BE2C (cell line): ENCODE results near the gene THADA.

Experiments
- DNase-seq: peaks from one replicate; pipeline ENCODE4 v3.0.0-alpha.2; 2020
- H3K27me3 ChIP-seq: fragments of 250-450 bp; sonication (Bioruptor Pico); 2 replicates; pipeline ENCODE4 v1.5.1; 2020; ENCODE audit warnings: mild to moderate bottlenecking
- H3K36me3 ChIP-seq: fragments of 250-450 bp; sonication (Bioruptor Pico); 2 replicates; pipeline ENCODE4 v1.5.1; 2020; ENCODE audit warnings: mild to moderate bottlenecking
- H3K4me1 ChIP-seq: fragments of 250-450 bp; sonication (Bioruptor Pico); 2 replicates; pipeline ENCODE4 v1.5.1; 2020
- H3K4me3 ChIP-seq: 2 replicates; pipeline ENCODE4 v1.5.1; 2011; ENCODE audit warnings: low read depth, low read length
- H3K9me3 ChIP-seq: fragments of 250-450 bp; sonication (Bioruptor Pico); 2 replicates; pipeline ENCODE4 v1.5.1; 2020
- TF ChIP-seq, protein P1 (sequence below): IDR thresholded peaks from 2 replicates; pipeline ENCODE4 v1.5.1; 2012; ENCODE audit warnings: mild to moderate bottlenecking, low read depth, low read length

Gene THADA

DNA sequence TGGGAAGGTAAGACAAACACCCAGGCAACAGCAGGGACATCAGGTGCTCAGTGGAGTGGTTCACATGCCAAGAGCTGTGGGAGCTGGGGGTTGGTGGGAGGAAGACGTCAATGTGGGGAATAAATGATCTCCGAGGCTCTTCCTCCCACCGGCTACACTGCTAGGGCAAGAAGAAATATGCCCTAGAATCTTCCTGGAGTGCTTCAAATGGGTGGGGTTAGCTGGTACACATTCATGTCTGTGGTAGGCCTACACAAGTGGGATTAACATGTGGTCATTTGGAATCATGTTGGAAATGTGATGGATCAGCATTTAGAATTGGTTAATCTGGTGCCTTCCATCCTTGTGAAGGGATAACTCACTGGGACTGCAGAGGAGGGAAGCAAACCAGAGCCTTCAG lies 357.0 kb downstream of the THADA start:
- Histone ChIP-seq H3K9me3 (no peaks in the 10 kb centered on the region), H3K4me3 (no peak overlapping the region), H3K27me3 (no peaks in the 10 kb centered on the region), H3K36me3 (no peaks in the 10 kb centered on the region; the same call in 1 of the 2 replicates), H3K4me1 (no peaks in the 10 kb centered on the region)
- TF ChIP-seq, protein P1, sequence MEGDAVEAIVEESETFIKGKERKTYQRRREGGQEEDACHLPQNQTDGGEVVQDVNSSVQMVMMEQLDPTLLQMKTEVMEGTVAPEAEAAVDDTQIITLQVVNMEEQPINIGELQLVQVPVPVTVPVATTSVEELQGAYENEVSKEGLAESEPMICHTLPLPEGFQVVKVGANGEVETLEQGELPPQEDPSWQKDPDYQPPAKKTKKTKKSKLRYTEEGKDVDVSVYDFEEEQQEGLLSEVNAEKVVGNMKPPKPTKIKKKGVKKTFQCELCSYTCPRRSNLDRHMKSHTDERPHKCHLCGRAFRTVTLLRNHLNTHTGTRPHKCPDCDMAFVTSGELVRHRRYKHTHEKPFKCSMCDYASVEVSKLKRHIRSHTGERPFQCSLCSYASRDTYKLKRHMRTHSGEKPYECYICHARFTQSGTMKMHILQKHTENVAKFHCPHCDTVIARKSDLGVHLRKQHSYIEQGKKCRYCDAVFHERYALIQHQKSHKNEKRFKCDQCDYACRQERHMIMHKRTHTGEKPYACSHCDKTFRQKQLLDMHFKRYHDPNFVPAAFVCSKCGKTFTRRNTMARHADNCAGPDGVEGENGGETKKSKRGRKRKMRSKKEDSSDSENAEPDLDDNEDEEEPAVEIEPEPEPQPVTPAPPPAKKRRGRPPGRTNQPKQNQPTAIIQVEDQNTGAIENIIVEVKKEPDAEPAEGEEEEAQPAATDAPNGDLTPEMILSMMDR, result no peak
- no peak for DNase-seq

- TF ChIP-seq, protein P1, result no peak
- no peak for DNase-seq
These were observed 357.7 kb downstream of the THADA start for GRCh38 chr2:43238176-43238575.

GRCh38 chr2:43233218-43234212 lies 362.3 kb downstream of the THADA start:
- H3K36me3 ChIP-seq, result peaks cover 5% of the 10 kb centered on the region
- no peak for DNase-seq
- H3K4me1 ChIP-seq, result no peaks in the 10 kb centered on the region; the same call in 1 of the 2 replicates
- H3K27me3 ChIP-seq, result no peaks in the 10 kb centered on the region
- H3K4me3 ChIP-seq, result no peak overlapping the region
- H3K9me3 ChIP-seq, result no peaks in the 10 kb centered on the region
- TF ChIP-seq, protein P1, result no peak

More at GRCh38 chr2:43238176-43238575, 357.7 kb downstream of the THADA start:
- Histone ChIP-seq H3K9me3 (no peaks in the 10 kb centered on the region), H3K27me3 (no peaks in the 10 kb centered on the region), H3K4me1 (no peaks in the 10 kb centered on the region), H3K36me3 (no peaks in the 10 kb centered on the region; the same call in 1 of the 2 replicates), H3K4me3 (no peak overlapping the region)

- H3K36me3 ChIP-seq, result peaks cover 5% of the 10 kb centered on the region
- H3K27me3 ChIP-seq, result no peaks in the 10 kb centered on the region
- no peak overlapping the region for H3K4me3 ChIP-seq
- no peaks in the 10 kb centered on the region for H3K9me3 ChIP-seq
- DNase-seq, result no peak
- TF ChIP-seq, protein P1, result no peak
- peaks cover 7% of the 10 kb centered on the region for H3K4me1 ChIP-seq
These were observed 364.6 kb downstream of the THADA start for GRCh38 chr2:43230951-43231827.

- no peak for DNase-seq
- Histone ChIP-seq H3K4me1 (peaks cover 7% of the 10 kb centered on the region), H3K9me3 (no peaks in the 10 kb centered on the region), H3K4me3 (no peak overlapping the region), H3K27me3 (no peaks in the 10 kb centered on the region), H3K36me3 (peaks cover 5% of the 10 kb centered on the region)
- TF ChIP-seq, protein P1, result no peak; the same call in 1 of the 2 replicates
These were observed 365.4 kb downstream of the THADA start for GRCh38 chr2:43230351-43230885.
